Measurements from ENCODE around the gene TEX28.
"Not testable (repeated sequence)": the region's sequence is repeated elsewhere in the genome, so short reads cannot be mapped to it uniquely, and the experiment has no call there.

- not testable (repeated sequence) for TF ChIP-seq POLR2A, CTCF (IDR thresholded peaks at IDR 0.05)
These were observed 8.1 kb upstream of the TEX28 start for GRCh38 chrX:154302998-154303397.

Data from uterus (tissue), 2 donors.